GM12891 (cell line): ENCODE results near the gene NTRK3.

Source experiments
- PAX5 ChIP-seq: IDR thresholded peaks from 2 replicates; pipeline ENCODE4 v1.6.1; 2011; ENCODE audit warnings: low read length, moderate library complexity, mild to moderate bottlenecking; ENCODE audit not compliant: insufficient read depth, severe bottlenecking
- POLR2A ChIP-seq: IDR thresholded peaks from 2 replicates; pipeline ENCODE4 v1.6.1; 2011; ENCODE audit warnings: low read depth, low read length, control low read depth
- POLR2AphosphoS5 ChIP-seq: IDR thresholded peaks from 2 replicates; pipeline ENCODE4 v1.6.1; 2011; ENCODE audit warnings: low read depth, low read length, control low read depth
- POU2F2 ChIP-seq: IDR thresholded peaks from 2 replicates; pipeline ENCODE4 v1.6.1; 2011; ENCODE audit warnings: low read depth, mild to moderate bottlenecking, control low read depth, low read length, moderate library complexity
- SPI1 ChIP-seq: IDR thresholded peaks from 2 replicates; pipeline ENCODE4 v1.6.1; 2011; ENCODE audit warnings: low read depth, low read length, control low read depth
- TAF1 ChIP-seq: IDR thresholded peaks from 2 replicates; pipeline ENCODE4 v1.6.1; 2011; ENCODE audit warnings: low read depth, low read length, control low read depth

DNA sequence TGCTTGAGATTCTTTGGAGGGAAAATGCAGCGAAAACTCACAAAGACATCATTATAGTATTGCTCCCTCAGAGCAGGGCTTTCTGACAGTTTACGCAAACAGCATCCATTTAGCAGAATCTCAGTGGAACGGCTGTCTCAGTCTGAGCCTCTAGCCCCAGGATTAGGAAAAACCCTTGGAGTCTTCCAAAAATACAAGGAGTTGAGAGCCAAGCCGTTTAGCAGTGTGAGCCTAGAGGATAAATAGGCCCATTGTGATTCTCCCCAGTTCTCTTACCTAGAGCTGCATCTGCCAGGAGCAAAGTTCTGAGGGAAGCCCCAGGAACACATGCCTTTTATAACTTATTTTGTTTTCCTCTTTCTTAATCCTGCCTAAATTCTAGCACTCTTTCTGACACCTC is 359.6 kb downstream of the NTRK3 start:
- TF ChIP-seq POLR2A (no peak), TAF1 (no peak), POLR2AphosphoS5 (no peak), SPI1 (no peak), POU2F2 (no peak), PAX5 (no peak)
